ENCODE results near the gene PGPEP1.
"Not testable (repeated sequence)": the region's sequence is repeated elsewhere in the genome, so short reads cannot be mapped to it uniquely, and the experiment has no call there.

The PGPEP1 gene

GRCh38 chr19:18390065-18390907 is 49.9 kb downstream of the PGPEP1 start:
- no peak for DNase-seq (ENCODE audit: low spot score)

- no peak for DNase-seq (ENCODE audit: low spot score)
Measured at GRCh38 chr19:18391509-18392075, 51.2 kb downstream of the PGPEP1 start.

DNA sequence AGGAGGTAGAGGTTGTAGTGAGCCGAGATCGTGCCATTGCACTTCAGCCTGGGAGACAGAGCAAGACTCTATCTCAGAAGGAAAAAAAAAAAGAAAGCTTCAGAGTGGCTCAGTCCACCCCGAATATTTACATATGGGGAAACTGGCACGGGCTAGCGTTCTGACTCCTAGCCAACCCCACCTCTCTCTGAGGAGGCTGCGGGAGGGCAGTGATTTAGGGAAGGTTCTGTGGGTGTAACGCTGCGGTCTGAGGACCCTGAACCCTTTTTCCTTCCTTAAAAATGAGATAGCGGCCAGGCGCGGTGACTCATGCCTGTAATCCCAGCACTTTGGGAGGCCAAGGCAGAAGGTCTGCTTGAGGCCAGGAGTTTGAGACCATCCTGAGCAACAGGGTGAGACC is 52.0 kb downstream of the PGPEP1 start:
- no peak for DNase-seq (ENCODE audit: low spot score)

DNA sequence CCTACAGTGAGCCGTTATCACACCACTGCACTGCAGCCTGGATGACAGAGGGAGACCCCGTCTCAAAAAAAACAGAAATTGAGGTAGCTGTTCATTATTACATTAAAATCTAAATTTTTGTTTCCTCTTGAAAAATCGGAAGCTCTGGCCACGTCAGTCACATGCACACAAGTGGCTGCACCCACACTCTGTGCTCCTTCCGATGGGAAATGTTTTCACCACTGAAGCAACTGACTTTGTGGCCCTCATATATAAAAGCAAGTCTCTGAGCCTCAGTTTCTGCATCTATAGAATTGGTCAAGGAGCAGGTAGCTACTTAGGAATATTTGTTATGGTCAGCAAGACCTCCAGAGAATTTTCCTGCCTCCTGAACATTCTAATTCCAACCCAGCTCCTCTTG is 52.5 kb downstream of the PGPEP1 start:
- DNase-seq (ENCODE audit: low spot score), result no peak

DNA sequence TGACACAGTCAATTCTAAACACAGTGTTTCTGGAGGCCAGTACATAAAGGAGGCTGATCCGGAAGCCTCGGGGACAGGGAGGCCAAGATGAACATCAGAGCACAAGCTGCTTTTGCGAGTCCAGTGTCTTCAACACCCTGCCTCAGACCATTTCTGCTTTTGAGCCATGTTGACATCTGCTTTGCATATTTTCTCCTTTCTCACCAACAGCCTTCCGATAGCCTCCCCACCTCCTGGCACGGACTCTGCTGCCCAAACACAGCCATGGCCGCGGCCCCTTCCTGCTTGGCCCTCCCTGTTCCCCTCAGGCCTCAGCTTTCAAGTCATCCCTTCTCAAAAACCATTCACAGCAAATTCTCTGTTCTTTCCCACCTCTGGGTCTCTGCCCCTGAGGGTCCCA is 53.4 kb downstream of the PGPEP1 start:
- no peak for DNase-seq (ENCODE audit: low spot score)

- DNase-seq (ENCODE audit: low spot score), result no peak
Measured at GRCh38 chr19:18396471-18397241, 56.3 kb downstream of the PGPEP1 start.

DNA sequence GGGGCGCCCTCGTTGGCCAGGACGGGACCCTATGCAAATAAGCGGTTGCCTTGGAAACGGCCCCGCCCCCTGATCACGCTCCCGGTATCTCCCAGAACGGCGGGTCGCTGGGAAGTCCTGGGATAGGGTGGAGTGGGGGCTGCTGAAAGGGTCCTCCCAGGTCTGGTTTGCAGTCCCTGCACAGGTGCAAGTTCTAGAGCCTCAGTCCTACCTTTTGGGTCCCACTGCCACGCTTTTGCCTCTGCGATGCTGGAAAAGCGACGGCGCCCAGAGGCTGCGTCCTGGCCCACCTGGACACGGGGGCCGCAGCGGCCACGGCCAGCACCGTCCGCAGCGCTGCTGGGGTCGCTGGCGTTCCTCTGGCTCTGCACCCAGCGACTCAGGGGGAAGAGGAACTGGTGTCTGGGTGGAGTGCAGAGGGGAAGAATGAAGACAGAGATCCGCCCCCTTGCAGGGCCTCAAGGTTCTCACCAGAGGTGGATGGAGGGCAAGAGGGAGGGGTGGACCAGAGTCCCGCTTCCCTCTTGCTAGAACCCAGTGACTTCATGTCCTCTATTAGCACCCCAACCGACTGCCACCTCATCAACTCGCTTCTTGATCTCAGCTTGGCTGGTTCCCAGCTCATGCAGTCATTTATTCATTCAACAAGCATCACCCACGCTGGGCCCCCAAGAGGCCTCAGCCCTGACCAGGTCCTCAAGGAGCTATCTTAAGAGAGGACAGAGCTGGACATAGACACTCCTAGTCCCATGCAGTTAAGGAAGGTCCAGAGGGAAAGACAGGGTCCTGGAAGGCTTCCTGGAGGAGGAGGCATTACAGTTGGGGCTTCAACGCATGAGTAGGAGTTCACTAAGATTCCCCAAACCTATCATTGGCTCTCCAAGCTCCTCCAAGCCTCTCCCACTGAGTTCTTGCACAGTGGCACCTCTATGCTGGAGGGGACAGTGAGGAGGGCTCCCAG is 57.1 kb downstream of the PGPEP1 start, which contains the start of gene LRRC25:
LRRC25 (minus strand) TSS at position 381 of the 961 bp plus-strand sequence. CDS start 659 bp downstream, outside the sequence.
- DNase-seq (ENCODE audit: low spot score), result no peak

GRCh38 chr19:18399008-18399407 is 58.6 kb downstream of the PGPEP1 start:
- peak; percentile 70 for DNase-seq (ENCODE audit: low spot score)

DNA sequence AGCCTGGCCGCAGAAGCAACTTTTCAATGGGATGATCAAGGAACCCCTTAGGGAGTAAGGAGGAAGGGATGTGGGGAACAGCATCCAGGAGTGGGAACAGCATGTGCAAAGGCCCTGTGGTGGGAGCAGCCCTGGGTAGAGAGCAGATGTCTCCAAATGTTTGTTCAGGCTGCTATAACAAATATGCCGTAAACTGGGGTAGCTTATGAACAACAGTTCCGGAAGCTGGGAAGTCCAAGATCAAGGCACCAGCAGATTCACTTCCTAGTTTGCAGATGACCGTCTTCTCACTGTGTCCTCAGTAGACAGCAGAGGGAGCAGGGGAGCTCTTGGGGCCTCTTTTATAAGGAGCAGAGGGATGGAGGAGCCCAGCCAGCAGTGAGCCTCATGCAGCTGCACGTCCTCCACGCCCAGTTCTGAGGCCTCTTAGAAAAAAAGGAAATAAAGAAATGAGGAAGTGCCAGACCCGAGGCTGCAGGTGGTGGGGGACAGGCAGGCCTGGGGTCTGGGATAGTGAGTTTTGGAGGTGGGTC is 61.2 kb downstream of the PGPEP1 start:
- DNase-seq (ENCODE audit: low spot score), result peak; percentile 55

- DNase-seq (ENCODE audit: low spot score), result not testable (repeated sequence)
Measured at GRCh38 chr19:18402455-18403248, 62.3 kb downstream of the PGPEP1 start.

DNA sequence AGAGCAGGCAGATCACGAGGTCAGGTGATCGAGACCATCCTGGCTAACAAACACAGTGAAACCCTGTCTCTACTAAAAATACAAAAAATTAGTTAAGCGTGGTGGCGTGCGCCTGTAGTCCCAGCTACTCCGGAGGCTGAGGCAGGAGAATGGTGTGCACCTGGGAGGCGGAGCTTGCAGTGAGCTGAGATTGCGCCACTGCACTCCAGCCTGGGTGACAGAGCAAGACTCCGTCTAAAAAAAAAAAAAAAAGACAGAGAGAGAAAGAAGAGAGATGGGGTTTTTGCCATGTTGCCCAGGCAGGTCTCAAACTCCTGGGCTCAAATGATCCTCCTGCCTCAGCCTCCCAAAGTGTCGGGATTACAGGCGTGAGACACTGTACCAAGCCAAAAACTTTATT is 65.4 kb downstream of the PGPEP1 start:
- not testable (repeated sequence) for DNase-seq (ENCODE audit: low spot score)

DNA sequence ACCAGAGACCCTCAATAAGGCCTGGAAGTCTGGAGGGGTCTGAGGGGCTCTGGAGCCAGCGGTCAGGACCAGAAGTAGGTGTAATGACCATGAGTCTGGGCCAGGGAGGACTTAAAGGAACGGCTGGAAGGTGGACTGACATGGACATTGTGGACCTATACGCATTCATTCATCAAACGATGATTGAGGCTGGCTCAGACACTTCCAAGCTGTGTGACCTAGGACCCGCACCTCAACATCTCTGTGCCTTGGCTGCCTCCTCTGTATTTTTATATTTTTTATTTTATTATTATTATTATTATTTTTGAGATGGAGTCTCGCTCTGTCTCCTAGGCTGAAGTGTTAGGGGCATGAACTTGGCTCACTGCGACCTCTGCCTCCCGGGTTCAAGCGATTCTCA is 66.4 kb downstream of the PGPEP1 start:
- DNase-seq (ENCODE audit: low spot score), result no peak

DNA sequence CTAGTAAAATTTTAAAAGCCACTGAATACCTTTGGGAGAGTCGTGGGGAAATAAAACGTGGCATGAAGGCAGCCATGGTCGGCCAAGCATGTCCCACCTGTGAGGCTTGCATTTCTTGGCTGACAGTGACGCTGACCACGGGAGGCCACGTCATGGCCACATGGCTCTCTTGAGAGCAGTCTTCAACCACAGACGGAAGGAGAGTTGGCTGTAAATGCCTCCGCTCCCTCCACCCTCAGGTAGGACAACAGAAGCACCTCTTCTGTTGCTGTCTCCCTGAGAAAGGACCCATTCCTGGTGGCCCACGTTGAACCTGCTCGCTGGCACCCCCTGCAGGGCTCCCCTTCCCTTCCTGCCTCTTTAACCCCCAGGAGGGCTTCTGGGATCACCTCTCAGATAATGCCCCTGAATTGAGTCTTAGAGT is 67.7 kb downstream of the PGPEP1 start:
- DNase-seq (ENCODE audit: low spot score), result no peak

DNA sequence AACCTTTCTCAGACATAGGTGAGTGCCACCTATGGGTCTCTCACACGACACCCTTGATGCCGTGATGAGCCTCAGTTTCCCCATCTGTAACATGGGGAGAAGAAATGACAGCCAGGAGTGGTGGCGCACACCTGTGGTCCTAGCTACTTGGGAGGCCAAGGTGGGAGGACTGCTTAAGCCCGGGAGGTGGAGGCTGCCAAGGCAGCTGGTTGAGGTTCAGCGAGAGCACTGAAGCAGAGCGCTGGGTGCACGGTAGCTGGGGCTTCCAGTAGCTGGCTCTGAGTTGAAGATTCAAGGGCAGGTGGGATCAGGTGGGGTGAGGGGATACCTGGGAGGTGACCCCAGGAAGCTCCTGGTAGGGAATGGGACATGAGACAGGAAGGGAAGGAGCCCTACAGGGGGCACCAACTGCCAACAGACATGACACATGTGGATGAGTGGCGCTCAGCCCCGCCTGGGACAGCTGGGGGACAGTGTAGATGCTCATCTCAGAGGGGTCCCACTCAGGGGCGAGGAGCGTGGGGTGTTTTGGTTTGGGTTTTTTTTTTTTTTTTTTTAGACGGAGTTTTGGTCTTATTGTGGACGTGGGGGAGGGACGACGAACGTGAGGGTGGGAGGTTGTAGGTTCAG is 72.3 kb downstream of the PGPEP1 start:
- DNase-seq (ENCODE audit: low spot score), result no peak

GRCh38 chr19:18414504-18415177 is 74.2 kb downstream of the PGPEP1 start:
- DNase-seq (ENCODE audit: low spot score), result peak; percentile 15

DNA sequence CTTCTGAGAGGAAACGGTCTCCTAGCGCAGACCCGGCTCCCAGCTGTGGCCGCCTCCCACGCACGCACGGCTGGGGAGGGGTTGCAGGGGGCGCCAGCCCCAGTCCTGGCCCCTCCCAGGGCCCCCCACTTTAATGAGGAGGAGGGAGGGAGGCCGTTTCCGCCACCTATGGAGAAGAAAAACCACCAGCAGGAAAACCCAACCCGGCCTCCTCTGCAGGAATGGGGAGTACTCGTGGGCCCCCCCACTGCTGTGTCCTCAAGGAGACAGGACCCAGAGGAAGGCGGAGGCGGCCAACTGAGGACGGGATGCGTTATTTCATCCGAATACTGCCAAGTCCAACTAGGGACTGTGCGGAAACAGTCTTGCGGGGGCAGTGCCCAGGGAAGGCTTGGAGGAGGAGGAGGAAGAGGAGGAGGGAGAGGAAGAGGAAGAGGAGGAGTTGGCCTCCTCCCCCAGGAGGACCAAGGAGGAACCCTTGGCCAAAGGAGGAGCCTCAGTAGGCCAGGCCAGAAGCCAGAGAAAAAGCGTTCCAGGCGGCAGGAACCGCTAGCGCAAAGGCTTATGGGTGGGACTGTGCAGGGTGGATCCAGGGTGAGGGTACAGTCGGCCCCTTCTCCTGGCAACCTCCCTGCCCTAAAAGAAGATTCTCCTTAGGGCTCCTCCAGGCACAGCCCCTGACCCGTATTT is 74.9 kb downstream of the PGPEP1 start:
- DNase-seq (ENCODE audit: low spot score), result peak; percentile 67

DNA sequence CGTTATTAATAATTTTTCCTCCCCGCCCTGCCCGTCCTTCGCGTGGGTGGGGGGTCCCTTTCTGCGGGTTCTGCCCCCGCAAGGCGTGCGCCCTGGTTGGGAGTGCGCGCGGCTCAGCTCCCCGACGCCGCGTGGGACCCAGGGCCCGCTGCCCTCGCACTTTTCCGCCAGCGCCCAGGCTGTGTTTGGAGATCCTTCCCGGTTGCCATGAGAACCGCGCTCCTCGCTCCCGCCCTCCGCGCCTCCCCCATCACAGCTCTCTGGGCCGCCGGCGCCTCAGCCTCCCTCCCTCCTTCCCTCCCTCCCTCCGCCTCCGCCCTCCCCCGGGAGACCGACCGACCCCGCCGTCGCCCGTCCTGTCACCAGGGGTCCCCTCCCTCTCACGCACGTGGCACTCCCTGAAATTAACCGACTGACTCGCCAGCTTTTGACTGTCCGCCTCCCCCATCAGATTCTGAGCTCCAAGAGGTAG is 76.4 kb downstream of the PGPEP1 start:
- DNase-seq (ENCODE audit: low spot score), result peak; percentile 88

- peak; percentile 69 for DNase-seq (ENCODE audit: low spot score)
Measured at GRCh38 chr19:18417250-18418028, 77.0 kb downstream of the PGPEP1 start.

Measured in AG08395 (cell line).